GM18502 (cell line): ENCODE measurements around the gene ERCC2.
"Not testable (repeated sequence)": the region's sequence is repeated elsewhere in the genome, so short reads cannot be mapped to it uniquely, and the experiment has no call there.

ENCODE experiments used
- ATAC-seq: cut with Tn5 transposase; IDR thresholded peaks from one replicate; pipeline ENCODE4 v1.9.1; 2021; ENCODE audit warnings: mild to moderate bottlenecking; ENCODE audit not compliant: unreplicated experiment, poor library complexity

Gene ERCC2

DNA sequence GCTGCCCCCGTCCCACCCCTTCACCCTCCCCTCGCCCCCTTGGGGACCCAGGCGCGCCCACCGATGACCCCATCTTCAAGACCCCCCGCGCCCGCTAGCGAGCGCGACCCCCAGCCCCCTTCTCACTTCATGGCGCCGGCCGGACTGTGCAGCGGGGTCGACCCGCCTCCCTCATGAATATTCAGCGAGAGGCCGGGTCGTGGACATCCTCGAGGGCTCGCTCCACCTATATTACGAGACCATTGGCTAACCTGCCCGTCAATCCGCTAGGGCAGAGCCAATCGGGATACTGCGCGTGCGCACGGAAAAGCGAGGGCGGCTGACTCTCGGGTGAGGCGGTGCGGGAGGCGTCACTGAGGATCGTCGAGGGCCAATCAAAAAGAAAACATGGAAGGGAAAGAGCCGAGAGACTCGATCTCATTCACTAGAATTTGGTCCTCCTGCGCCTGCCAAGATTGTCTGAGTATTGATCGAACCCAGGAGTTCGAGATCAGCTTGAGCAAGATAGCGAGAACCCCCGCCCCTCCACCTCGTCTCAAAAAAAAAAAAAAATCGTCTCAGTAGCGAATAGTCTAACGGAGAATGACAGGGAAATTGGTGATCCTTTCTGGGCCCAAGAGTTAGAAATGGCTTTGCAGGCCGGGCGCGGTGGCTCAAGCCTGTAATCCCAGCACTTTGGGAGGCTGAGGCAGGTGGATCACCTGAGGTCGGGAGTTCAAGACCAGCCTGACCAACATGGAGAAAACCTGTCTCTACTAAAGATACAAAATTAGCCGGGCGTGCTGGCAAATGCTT, at the start of gene ERCC2:
ERCC2 (minus strand) TSS at position 164 of the 795 bp plus-strand sequence; CDS start at position 131, 33 bp downstream.
- peak; percentile 94 for ATAC-seq

DNA sequence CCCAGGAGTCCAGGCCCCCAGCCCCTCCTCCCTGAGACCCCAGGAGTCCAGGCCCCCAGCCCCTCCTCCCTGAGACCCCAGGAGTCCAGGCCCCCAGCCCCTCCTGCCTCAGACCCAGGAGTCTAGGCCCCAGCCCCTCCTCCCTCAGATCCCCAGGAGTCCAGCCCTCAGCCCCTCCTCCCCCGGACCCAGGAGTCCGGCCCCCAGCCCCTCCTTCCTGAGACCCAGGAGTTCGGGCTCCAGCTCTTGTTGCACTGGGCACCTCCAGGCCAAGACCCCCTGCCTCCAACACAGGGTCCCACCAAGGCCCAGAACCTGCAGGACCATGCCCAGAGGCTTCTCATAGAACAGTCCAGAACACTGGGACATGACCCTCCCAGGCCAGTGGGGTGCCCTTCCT, 49.5 kb upstream of the ERCC2 start:
- no peak for ATAC-seq

DNA sequence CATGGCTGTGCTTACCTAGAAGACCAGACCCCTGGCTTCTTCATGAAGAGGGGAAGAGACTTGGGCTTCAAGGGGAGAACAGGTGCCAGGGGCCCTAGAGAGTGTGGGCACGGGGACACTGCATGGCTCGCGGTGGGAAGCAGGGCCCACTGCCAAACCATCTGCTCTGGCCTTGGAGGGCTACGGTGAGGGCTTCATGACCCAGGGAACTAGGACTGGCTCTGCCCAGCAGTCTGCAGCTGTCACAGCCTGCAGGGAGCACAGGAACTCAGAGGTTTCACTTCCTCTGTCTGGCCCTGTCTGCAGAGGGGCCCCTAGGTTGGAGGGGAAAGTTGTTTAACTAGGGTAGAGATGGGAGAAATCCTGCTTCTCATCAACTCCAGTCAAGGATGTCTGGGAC, 49.0 kb upstream of the ERCC2 start:
- peak; percentile 67 for ATAC-seq

DNA sequence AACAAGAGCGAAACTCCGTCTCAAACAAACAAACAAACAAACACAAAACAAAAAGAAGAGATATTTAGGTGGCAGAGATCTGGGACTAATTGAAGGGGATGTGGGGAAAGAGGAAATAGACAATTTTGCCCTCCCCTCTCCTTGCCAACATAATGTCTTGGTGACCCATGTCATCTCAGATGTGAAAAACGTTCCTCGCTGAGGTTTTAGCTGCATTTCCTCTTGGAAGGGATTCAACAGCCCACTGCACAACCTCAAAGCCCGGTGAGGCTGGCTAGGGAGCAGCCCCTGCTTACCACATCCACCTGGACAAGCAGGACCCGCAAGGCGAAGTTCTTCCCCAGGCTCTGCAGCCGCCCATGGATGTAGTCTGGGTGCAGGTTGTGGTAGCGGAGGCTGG, 48.4 kb upstream of the ERCC2 start:
- ATAC-seq: no peak

DNA sequence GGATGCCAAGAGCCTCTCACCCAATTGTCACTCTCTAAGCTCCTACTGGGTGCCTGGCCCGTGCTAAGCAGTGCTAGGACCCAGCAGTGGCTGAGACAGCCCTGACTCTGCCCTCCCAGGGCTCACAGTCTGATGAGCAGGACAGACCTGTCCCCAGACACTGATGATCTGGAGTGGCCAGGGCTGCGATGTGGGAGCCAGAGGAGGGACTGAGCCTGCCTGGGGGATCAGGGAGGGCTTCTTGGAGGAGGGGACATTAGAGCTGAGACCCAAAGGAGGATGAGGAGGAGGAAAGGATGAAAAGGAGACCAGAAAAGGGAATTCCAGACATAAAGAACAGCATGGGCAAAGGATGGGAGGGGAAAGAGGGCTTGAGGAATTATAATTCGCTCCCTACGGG, 46.8 kb upstream of the ERCC2 start:
- ATAC-seq: no peak

DNA sequence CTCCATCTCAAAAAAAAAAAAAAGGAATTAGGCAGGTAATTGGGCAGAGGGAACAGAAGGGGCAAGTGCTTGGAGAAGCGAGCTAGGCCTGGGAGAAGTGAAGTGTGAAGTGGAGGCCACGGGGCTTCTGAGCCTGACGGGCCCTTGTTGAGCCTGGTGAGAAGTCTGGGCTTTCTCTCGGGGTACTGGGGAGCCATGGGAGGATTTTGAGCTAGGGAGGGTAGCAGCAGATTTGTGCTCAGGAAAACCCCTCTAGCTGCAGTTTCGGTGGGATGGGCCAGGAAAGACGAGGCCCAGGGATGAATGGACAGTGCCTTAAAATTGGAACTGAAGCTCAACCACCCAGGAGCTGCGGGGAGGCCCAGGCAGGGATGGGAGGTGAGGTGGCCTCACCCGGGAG, 44.1 kb upstream of the ERCC2 start:
- no peak for ATAC-seq

DNA sequence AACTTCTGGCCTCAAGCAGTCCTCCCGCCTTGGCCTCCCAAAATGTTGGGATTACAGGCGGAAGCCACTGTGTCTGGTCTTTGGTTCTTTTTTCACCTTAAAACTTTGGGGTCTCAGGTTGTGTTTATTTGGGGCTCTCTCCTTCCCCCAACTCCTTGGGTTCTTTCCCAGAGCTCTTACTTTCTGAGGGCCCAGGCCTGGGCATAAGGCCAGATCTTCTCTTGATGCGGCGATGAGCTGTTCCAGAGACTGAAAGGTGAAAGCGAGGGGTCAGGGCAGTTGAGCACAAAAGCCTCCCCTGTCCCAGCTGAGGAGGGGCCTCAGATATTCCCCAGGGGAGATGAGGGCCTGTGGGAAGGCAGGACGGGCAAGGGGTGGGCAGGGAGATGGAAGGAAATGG, 43.1 kb upstream of the ERCC2 start:
- ATAC-seq: no peak

DNA sequence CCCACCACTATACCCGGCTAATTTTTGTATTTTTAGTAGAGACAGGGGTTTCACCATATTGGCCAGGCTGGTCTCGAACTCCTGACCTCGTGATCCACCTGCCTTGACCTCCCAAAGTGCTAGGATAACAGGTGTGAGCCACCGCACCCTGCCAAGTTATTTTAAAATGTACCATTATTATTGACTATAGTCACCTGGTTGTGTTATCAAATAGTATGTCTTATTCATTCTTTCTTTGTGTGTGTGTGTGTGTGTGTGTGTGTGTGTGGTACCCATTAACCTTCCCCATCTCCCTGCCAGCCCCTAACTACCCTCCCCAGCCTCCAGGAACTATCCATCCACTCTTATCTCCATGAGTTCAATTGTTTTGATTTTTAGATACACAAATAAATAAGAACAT, 40.0 kb upstream of the ERCC2 start:
- not testable (repeated sequence) for ATAC-seq

DNA sequence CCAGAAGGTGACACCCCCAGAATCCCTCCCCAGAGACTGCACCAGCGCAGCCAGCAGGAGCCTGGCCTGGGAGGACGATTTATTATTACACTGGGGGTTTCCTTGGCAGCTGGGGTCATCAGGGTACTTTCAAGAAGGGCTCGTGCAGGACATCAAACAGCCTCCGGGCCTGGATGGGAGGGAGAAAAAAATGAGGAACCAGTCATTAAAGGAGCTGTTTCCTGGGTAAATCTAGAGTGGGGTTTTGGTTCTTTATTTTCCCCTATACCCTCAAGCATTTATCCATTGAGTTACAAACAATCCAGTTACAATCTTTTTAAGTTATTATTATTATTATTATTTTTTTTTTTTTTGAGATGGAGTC, 39.2 kb upstream of the ERCC2 start:
- no peak for ATAC-seq

DNA sequence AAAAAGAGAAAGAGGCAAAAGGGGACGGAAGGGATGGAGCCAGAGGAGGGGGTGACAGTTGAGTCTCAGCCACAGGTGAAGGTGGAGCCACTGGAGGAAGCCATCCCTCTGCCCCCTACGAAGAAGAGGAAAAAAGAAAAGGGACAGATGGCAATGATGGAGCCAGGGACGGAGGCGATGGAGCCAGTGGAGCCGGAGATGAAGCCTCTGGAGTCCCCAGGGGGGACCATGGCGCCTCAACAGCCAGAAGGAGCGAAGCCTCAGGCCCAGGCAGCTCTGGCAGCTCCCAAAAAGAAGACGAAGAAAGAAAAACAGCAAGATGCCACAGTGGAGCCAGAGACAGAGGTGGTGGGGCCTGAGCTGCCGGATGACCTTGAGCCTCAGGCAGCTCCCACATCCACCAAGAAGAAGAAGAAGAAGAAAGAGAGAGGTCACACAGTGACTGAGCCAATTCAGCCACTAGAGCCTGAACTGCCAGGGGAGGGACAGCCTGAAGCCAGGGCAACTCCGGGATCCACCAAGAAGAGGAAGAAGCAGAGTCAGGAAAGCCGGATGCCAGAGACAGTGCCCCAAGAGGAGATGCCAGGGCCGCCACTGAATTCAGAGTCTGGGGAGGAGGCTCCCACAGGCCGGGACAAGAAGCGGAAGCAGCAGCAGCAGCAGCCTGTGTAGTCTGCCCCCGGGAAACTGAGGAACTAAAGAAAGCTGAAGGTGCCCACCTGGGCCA, 38.6 kb upstream of the ERCC2 start:
- ATAC-seq: no peak

DNA sequence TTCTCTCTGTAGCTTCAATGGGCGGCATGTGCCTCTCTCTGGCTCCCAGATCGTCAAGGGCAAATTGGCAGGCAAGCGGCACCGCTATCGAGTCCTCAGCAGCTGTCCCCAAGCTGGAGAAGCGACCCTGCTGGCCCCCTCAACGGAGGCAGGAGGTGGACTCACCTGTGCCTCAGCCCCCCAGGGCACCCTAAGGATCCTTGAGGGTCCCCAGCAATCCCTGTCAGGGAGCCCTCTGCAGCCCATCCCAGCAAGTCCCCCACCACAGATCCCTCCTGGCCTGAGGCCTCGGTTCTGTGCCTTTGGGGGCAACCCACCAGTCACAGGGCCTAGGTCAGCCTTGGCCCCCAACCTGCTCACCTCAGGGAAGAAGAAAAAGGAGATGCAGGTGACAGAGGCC, 37.7 kb upstream of the ERCC2 start:
- ATAC-seq: no peak

DNA sequence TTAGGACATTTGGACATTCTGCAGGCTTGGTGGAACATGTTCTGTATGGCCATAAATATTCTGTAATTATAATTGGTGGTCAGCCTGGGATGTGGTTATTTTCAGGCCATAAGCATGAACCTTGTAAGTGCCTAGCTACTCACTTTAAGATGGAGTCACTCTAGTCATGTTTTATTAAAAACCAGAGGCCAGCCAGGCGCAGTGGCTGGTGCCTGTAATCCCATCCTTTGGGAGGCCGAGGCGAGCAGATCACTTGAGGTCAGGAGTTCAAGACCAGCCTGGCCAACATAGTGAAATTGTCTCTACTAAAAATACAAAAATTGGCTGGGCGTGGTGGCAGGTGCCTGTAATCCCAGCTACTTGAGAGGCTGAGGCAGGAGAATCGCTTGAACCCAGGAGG, 37.2 kb upstream of the ERCC2 start:
- not testable (repeated sequence) for ATAC-seq

DNA sequence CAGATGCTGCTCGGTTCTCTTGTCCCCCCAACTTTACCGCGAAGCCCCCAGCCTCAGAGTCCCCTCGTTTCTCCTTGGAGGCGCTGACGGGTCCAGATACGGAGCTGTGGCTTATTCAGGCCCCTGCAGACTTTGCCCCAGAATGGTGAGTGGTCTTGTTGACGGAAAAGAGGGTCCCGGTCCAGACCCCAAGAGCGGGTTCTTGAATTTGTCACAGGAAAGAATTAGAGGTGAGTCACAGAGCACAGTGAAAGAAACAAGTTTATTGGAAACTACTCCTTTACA, 36.7 kb upstream of the ERCC2 start:
- no peak for ATAC-seq

DNA sequence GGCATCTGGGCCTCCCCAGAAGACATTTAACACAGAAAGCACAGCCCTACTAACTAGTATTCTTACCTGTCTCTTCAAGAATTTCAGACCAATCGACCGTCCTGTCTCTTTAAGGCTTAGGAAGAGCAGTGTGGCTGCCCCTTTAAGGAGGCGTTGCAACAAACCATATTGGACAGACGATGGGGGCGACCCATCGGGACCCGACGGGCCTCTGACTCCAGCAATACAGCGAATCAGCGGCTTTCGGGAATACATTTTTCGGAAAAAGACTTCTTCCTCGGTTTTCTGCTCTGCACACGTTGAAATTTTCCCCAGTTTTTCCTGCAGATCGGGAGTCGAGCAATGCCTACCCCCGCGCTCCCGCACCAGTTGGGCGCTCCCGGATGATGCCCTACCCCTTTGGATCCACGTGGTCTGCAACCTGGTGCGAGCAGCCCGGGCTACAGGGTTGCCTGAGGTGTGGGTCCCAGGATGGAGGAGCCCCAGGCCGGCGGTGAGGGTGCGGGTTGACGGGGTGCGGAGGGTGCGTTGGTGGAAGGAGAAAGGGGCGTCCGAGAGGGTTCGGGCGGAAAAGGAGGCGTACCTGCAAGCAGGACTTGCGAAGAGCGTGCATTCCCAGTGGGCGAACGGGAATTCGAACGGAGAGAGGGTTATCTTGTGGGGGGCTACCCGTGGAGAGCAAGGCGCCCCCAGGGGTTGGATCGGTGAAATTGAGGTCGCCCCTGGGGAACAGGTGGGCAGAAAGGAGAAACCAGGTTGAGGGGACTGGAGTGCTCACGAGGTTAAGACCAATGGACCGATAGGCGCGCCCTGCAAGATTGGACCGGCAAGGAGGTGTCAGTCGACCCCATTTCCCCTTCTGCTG, 36.1 kb upstream of the ERCC2 start, which contains the start of gene POLR1G:
POLR1G (plus strand) TSS at position 419 of the 865 bp plus-strand sequence; CDS start at position 472, 53 bp downstream.
- ATAC-seq: peak; percentile 70

DNA sequence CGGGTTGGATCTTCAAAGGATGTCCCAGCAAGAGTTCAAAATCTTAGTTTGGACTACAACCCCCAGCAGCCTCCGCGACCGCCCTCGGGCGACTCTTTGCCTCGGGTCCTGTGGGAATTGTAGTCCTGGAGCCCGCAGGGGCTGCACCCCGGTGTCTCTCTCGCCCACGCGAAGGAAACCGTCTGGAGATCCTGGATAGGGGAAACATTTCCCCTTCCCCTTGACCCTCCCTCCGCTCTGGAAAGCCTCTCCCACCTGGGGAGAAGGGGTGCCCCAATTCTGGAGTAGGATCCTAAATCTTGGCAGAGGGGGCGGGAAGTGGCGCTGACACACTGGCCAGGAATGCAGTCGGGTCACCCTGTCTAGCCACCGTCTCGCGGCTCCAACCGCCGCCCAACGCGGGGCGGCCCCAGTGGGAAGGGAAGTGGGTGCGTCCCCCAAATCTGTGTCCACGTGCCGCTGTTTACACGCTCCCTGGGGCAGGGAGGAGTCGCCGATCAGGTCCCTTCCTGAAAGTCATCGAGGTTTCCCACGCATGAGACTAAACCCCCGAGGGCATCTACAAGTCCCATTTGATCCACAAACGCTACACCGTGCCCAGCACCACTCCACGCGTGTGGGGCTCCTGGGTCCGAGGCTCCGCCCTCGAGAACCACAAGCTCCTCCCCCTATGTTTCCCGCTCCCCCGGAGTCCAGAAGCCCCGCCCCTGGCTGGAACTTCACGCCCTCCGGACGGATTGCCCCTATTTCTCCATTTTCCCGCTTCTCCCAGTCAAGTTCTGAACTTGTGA, 35.3 kb upstream of the ERCC2 start:
- ATAC-seq: peak; percentile 54

DNA sequence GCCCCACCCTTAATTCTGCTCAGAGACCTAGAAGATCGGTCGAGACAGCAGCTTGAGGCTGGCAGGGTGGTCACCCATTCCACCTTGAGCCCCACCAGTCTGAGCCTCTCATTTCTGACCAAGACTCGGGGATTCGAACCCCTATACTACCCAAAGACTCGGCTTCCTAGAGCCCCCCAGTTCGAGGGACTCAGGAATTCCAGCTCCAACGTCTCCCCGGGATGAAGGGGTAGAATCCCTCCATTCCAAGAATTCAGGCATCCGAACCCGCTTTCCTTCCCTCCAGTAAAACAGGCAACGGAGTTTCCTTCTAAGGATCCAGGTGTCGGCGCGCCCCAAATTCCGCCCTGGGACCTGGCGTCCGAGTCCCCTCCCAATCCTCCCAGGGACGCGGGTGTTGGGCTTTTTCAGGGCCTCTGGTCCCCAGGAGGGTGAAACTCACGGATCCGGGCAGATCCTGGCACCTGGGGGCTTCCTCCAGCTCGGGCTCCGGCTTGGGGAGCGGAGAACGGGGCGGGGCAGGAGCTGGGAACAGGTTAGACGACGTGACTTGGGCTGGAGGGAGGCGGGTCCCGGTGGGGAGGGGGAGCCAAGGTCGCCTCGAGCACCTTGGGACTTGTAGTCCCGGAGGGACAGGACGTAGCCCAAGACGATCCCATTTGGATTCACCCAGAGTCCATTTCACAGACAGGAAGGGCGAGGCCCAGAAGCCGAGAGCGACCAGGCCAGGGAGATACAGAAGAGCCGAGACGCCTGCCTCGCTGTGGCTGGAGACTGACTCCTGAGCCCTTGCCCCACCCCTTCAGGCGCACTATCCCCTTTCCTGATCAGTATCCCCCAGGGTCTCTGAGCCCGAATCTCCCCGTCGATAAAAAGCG, 34.4 kb upstream of the ERCC2 start, which contains the start of gene PPP1R13L:
PPP1R13L (minus strand) TSS at position 513 of the 878 bp plus-strand sequence. CDS start 6,751 bp downstream, outside the sequence.
- peak; percentile 30 for ATAC-seq

DNA sequence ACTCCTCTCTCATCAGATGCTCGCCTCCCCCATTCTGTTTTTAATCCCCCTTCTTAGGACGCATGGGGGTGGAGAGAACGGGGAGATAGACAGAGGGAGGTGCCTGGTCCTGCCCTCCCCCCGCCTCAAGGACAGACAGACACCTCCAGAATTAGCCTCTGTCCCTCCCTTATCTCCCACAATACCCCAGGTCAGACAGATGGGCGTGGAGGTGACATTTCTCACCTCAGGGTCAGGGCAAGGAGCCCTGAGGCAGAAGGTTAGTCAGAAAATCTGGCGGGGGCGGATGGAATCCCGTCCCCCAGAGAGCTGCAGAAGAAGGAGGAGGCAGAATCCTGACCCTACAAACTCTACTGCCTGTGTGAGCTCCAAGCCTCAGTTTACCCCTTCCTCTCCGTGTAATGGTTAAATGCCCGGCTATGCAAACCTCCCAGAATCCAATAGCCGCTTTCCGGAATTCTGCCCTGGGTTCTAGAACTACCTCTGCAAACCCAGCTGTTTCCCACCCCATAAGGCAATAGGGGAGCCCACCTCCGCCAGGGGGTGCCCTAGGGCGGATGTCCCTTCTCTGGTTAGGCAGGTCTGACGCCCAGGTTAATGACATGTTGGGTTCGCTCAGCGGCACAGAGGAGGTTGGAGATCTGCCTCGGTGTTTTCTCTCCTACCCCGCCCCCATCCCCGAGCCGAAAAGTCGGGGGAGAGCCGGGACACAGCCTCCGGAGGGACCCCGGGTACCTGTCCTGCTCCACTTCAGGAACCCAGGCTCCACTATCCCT, 33.6 kb upstream of the ERCC2 start:
- ATAC-seq: no peak

DNA sequence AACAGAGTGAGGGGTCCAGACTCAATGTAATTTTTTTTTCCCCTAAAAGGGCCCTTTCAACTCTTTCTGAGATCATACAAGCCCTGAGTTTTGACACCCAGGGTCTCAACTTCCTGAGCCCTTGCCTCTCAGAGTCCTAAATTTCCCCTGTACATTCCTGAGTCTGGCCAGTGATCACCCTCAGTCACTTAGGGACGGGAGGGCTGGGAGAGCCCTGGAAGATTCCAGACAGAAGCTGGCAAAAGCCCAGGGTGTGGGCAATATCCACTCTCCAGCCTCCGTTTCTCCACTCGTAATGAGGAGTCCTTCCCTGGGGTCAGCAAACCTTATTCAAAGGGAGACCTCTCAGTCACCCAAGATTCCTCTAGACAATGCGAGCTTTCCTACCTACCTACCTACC, 32.9 kb upstream of the ERCC2 start:
- ATAC-seq: no peak
